HepG2 (cell line): Measurements from ENCODE around the gene HS6ST1. TPM values are rescaled to one million over a fixed set of nuclear protein-coding genes. Genes with fewer than 3 reads are reported as not detected.

ENCODE experiments used
- CBX2 ChIP-seq, 2 experiments: fragments of 200-600 bp in 1 of 2; sonication (generic); formaldehyde crosslinking in 1 of 2; IDR thresholded peaks; 2 replicates each; pipeline versions ENCODE4 v1.7.0 to v1.8.1; 2018 to 2022; ENCODE audit warnings: low read depth in 2 of 2, low read length in 1 of 2, mild to moderate bottlenecking in 1 of 2, missing genetic modification reagents in 1 of 2
- DPF2 ChIP-seq: sonication (generic); formaldehyde crosslinking; IDR thresholded peaks from 2 replicates; pipeline ENCODE4 v1.4.0; 2020; ENCODE audit warnings: mild to moderate bottlenecking, low read depth, missing genetic modification reagents, borderline replicate concordance
- MED8 ChIP-seq: sonication (generic); formaldehyde crosslinking; IDR thresholded peaks from 2 replicates; pipeline ENCODE4 v1.8.1; 2023; ENCODE audit warnings: mild to moderate bottlenecking, missing genetic modification reagents; ENCODE audit not compliant: insufficient replicate concordance
- NBN ChIP-seq: fragments of 450-650 bp; conservative IDR thresholded peaks from 2 replicates; pipeline ENCODE4 v1.6.1; 2017
- PATZ1 ChIP-seq: sonication (generic); formaldehyde crosslinking; IDR thresholded peaks from 2 replicates; pipeline ENCODE4 v1.4.0; 2020; ENCODE audit warnings: missing genetic modification reagents
- RORA ChIP-seq: sonication (generic); formaldehyde crosslinking; IDR thresholded peaks from 2 replicates; pipeline ENCODE4 v1.5.0; 2020; ENCODE audit warnings: mild to moderate bottlenecking, missing genetic modification reagents, moderate library complexity
- SP1 ChIP-seq, 2 experiments: fragments of 450-650 bp in 1 of 2; sonication (generic) in 1 of 2; formaldehyde crosslinking in 1 of 2; IDR thresholded peaks; 2 replicates each; pipeline versions ENCODE4 v1.4.0 to v1.6.1; 2016 to 2020; ENCODE audit warnings: missing genetic modification reagents in 1 of 2
- SRY ChIP-seq: sonication (generic); formaldehyde crosslinking; IDR thresholded peaks from 2 replicates; pipeline ENCODE4 v1.8.0; 2022; ENCODE audit warnings: mild to moderate bottlenecking, missing genetic modification reagents
- TAF1 ChIP-seq: sonication (generic); formaldehyde crosslinking; IDR thresholded peaks from 2 replicates; pipeline ENCODE4 v1.4.0; 2020; ENCODE audit warnings: missing genetic modification reagents
- TEAD2 ChIP-seq: sonication (generic); formaldehyde crosslinking; IDR thresholded peaks from 2 replicates; pipeline ENCODE4 v1.9.0; 2021; ENCODE audit warnings: missing genetic modification reagents
- ZBTB10 ChIP-seq: sonication (generic); formaldehyde crosslinking; IDR thresholded peaks from 2 replicates; pipeline ENCODE4 v1.4.0; 2020; ENCODE audit warnings: missing genetic modification reagents, borderline replicate concordance
- ZNF142 ChIP-seq: sonication (generic); formaldehyde crosslinking; IDR thresholded peaks from 2 replicates; pipeline ENCODE4 v1.4.0; 2020; ENCODE audit warnings: missing genetic modification reagents
- ZNF160 ChIP-seq: sonication (generic); formaldehyde crosslinking; IDR thresholded peaks from 2 replicates; pipeline ENCODE4 v1.8.0; 2022; ENCODE audit warnings: mild to moderate bottlenecking, inconsistent platforms, missing genetic modification reagents
- ZNF331 ChIP-seq: sonication (generic); formaldehyde crosslinking; IDR thresholded peaks from 2 replicates; pipeline ENCODE4 v1.4.0; 2020; ENCODE audit warnings: missing genetic modification reagents
- ZNF33B ChIP-seq: sonication (generic); formaldehyde crosslinking; IDR thresholded peaks from 2 replicates; pipeline ENCODE4 v1.5.1; 2020; ENCODE audit warnings: mild to moderate bottlenecking, missing genetic modification reagents
- ZNF484 ChIP-seq: sonication (generic); formaldehyde crosslinking; IDR thresholded peaks from 2 replicates; pipeline ENCODE4 v1.5.1; 2020; ENCODE audit warnings: mild to moderate bottlenecking, low read depth, missing genetic modification reagents, borderline replicate concordance
- ZNF672 ChIP-seq: sonication (generic); formaldehyde crosslinking; IDR thresholded peaks from 2 replicates; pipeline ENCODE4 v1.8.1; 2022; ENCODE audit warnings: missing genetic modification reagents
- ZSCAN29 ChIP-seq: sonication (generic); formaldehyde crosslinking; conservative IDR thresholded peaks from 2 replicates; pipeline ENCODE4 v1.4.0; 2020; ENCODE audit warnings: mild to moderate bottlenecking, missing genetic modification reagents
- polyA plus RNA-seq, 8 experiments: library from polyadenylated mRNA; depleted of rRNA in 3 of 8; stranded (reverse) in 7 of 8; unstranded in 1 of 8; fragments of >200 nt; fragmentation: Illumina TruSeq in 4 of 8; extraction: Trizol in 4 of 8; gene quantifications; 2 replicates each; pipeline versions ENCODE4 v1.2.1 to v1.2.3, GENCODE V29; 2011 to 2016; ENCODE audit warnings: low read depth in 4 of 8, missing spikeins in 1 of 8, mixed read lengths in 1 of 8; ENCODE audit not compliant: insufficient read depth in 1 of 8
- total RNA-seq, 5 experiments: library from RNA; depleted of rRNA; stranded (reverse); fragments of >200 nt; fragmentation: Illumina TruSeq; extraction: Trizol; gene quantifications; 2 replicates each; pipeline ENCODE4 v1.2.3, GENCODE V29; 2016; ENCODE audit warnings: low read depth in 1 of 5

The HS6ST1 gene
- total and polyA plus RNA-seq, 2 of the 13 experiments (the other 11 are each of a cell fraction or from before 2014, with no cell fraction given): 34.5 to 84.6 TPM

- TF ChIP-seq DPF2 (CRISPR knock-in tag) (peak; percentile 83), MED8 (peak; percentile 94), TEAD2 (peak; percentile 93), ZSCAN29 (CRISPR knock-in tag) (0 out of 2 replicates have a peak, but pooled peaks have one; percentile 76), ZNF331 (CRISPR knock-in tag) (peak; percentile 96), ZNF160 (CRISPR knock-in tag) (peak; percentile 95), ZNF33B (CRISPR knock-in tag) (peak; percentile 97), RORA (CRISPR knock-in tag) (0 out of 2 replicates have a peak, but pooled peaks have one; percentile 56), ZNF142 (CRISPR knock-in tag) (peak; percentile 99), SRY (CRISPR knock-in tag) (peak; percentile 98), NBN (no peak), TAF1 (CRISPR knock-in tag) (peak; percentile 69; the same call in 1 of the 2 replicates), CBX2 (IDR thresholded peaks at IDR 0.05; ENCODE audit: low read depth, low read length) (no peak), CBX2 (CRISPR knock-in tag; IDR thresholded peaks at IDR 0.05; ENCODE audit: low read depth) (no peak; the same call in 1 of the 2 replicates), PATZ1 (CRISPR knock-in tag) (peak; percentile 99), ZNF484 (CRISPR knock-in tag) (peak; percentile 83; the same call in 1 of the 2 replicates), ZNF672 (CRISPR knock-in tag) (no peak), SP1 (IDR thresholded peaks at IDR 0.05) (no peak), SP1 (CRISPR knock-in tag; IDR thresholded peaks at IDR 0.05) (no peak; the same call in none of the 2 replicates), ZBTB10 (CRISPR knock-in tag) (peak; percentile 86)
Measured at GRCh38 chr2:128309280-128310093, 9.2 kb downstream of the HS6ST1 start (continued).
